GM23338 (cell line): ENCODE data around the gene FUZ. TPM values are rescaled to one million over a fixed set of nuclear protein-coding genes. Genes with fewer than 3 reads are reported as not detected.

Experiments
- ATAC-seq: fragments of 200-7000 bp; cut with Tn5 transposase; 3 replicates; pipeline ENCODE4 v1.9.1; 2020
- DNase-seq: peaks from one replicate; pipeline ENCODE4 v3.0.0-alpha.2; 2015; ENCODE audit warnings: low spot score
- H2AFZ ChIP-seq: fragments of 200-600 bp; sonication (generic); 2 replicates; pipeline ENCODE4 v1.8.0; 2016; ENCODE audit warnings: antibody characterized with exemption, mild to moderate bottlenecking, moderate library complexity
- H3F3A ChIP-seq: fragments of 200-600 bp; sonication (generic); replicated peaks from 2 replicates; pipeline ENCODE4 v1.8.0; 2017; ENCODE audit warnings: antibody characterized with exemption, mixed run types, low read depth
- H3K27ac ChIP-seq: fragments of 200-600 bp; sonication (generic); 2 replicates; pipeline ENCODE4 v1.6.1; 2016; ENCODE audit warnings: low read depth
- H3K27me3 ChIP-seq: fragments of 200-600 bp; sonication (generic); 2 replicates; pipeline ENCODE4 v1.8.0; 2016; ENCODE audit warnings: mild to moderate bottlenecking, mixed run types, moderate library complexity; ENCODE audit not compliant: insufficient read depth
- H3K36me3 ChIP-seq: fragments of 200-600 bp; sonication (generic); 2 replicates; pipeline ENCODE4 v1.8.0; 2016; ENCODE audit warnings: mild to moderate bottlenecking; ENCODE audit not compliant: insufficient read depth
- H3K4me1 ChIP-seq: fragments of 200-600 bp; sonication (generic); 2 replicates; pipeline ENCODE4 v1.8.0; 2016; ENCODE audit warnings: mild to moderate bottlenecking, moderate library complexity; ENCODE audit not compliant: insufficient read depth
- H3K4me2 ChIP-seq: fragments of 200-600 bp; sonication (generic); 2 replicates; pipeline ENCODE4 v1.7.1; 2017; ENCODE audit warnings: mixed run types
- H3K4me3 ChIP-seq: fragments of 200-600 bp; sonication (generic); 2 replicates; pipeline ENCODE4 v1.6.1; 2016; ENCODE audit warnings: mixed run types
- H3K79me2 ChIP-seq: fragments of 200-600 bp; sonication (generic); replicated peaks from 2 replicates; pipeline ENCODE4 v1.8.0; 2017; ENCODE audit warnings: mild to moderate bottlenecking; ENCODE audit not compliant: insufficient read depth
- H3K9me2 ChIP-seq: fragments of 200-600 bp; sonication (generic); 2 replicates; pipeline ENCODE4 v1.8.0; 2017; ENCODE audit not compliant: insufficient read depth
- H4K20me1 ChIP-seq: fragments of 200-600 bp; sonication (generic); replicated peaks from 2 replicates; pipeline ENCODE4 v1.8.0; 2017; ENCODE audit warnings: mild to moderate bottlenecking; ENCODE audit not compliant: insufficient read depth
- H3K27ac Mint-ChIP-seq: 2 replicates; pipeline ENCODE4 v1.8.0; 2020; ENCODE audit warnings: inconsistent platforms, mild to moderate bottlenecking, moderate library complexity, mixed read lengths
- H3K27me3 Mint-ChIP-seq: 3 replicates; pipeline ENCODE4 v1.8.0; 2022; ENCODE audit warnings: low read depth, mild to moderate bottlenecking, moderate library complexity, mixed read lengths, inconsistent platforms; ENCODE audit not compliant: insufficient read depth, poor library complexity
- H3K36me3 Mint-ChIP-seq: 3 replicates; pipeline ENCODE4 v1.8.0; 2021; ENCODE audit warnings: low read depth, mild to moderate bottlenecking, inconsistent platforms, moderate library complexity, mixed read lengths
- H3K4me1 Mint-ChIP-seq: 3 replicates; pipeline ENCODE4 v1.8.0; 2020; ENCODE audit warnings: mild to moderate bottlenecking, inconsistent platforms, mixed read lengths
- H3K4me3 Mint-ChIP-seq: 3 replicates; pipeline ENCODE4 v1.8.0; 2021; ENCODE audit warnings: moderate library complexity, mild to moderate bottlenecking, inconsistent platforms, mixed read lengths
- H3K9me3 Mint-ChIP-seq: 3 replicates; pipeline ENCODE4 v1.8.0; 2020; ENCODE audit warnings: moderate library complexity, mild to moderate bottlenecking, inconsistent platforms, mixed read lengths
- CREB1 ChIP-seq: fragments of 250-450 bp; sonication (Bioruptor Pico); IDR thresholded peaks from 2 replicates; pipeline ENCODE4 v1.5.0; 2020; ENCODE audit warnings: low read depth, mild to moderate bottlenecking, moderate library complexity
- EZH2 ChIP-seq: fragments of 200-600 bp; sonication (generic); IDR thresholded peaks from one replicate; pipeline ENCODE4 v1.8.0; 2017; ENCODE audit warnings: antibody characterized with exemption, mild to moderate bottlenecking, low read depth; ENCODE audit not compliant: unreplicated experiment
- EZH2phosphoT487 ChIP-seq: fragments of 200-600 bp; sonication (generic); IDR thresholded peaks from one replicate; pipeline ENCODE4 v1.8.1; 2018; ENCODE audit warnings: antibody characterized with exemption; ENCODE audit not compliant: unreplicated experiment
- JUNB ChIP-seq: IDR thresholded peaks from one replicate; pipeline ENCODE4 v1.6.1; 2016; ENCODE audit warnings: antibody characterized with exemption; ENCODE audit not compliant: unreplicated experiment
- NANOG ChIP-seq: IDR thresholded peaks from 2 replicates; pipeline ENCODE4 v1.6.1; 2016; ENCODE audit warnings: antibody characterized with exemption, borderline replicate concordance
- POLR2AphosphoS5 ChIP-seq: IDR thresholded peaks from 2 replicates; pipeline ENCODE4 v1.6.1; 2016; ENCODE audit warnings: antibody characterized with exemption, low read depth
- STAT1 ChIP-seq: IDR thresholded peaks from one replicate; pipeline ENCODE4 v1.6.1; 2016; ENCODE audit warnings: antibody characterized with exemption; ENCODE audit not compliant: unreplicated experiment
- ZNF114 ChIP-seq: fragments of 250-450 bp; sonication (Bioruptor Pico); IDR thresholded peaks from 2 replicates; pipeline ENCODE4 v1.5.0; 2020; ENCODE audit warnings: mild to moderate bottlenecking, moderate library complexity
- ZNF331 ChIP-seq: fragments of 250-450 bp; sonication (Bioruptor Pico); IDR thresholded peaks from 2 replicates; pipeline ENCODE4 v1.5.0; 2020; ENCODE audit warnings: low read depth, mild to moderate bottlenecking, moderate library complexity
- polyA plus RNA-seq: library from polyadenylated mRNA; unstranded; fragments of >200 nt; fragmentation: Nextera tagmentation; extraction: Ambion mirVana; gene quantifications from 2 replicates; pipeline ENCODE4 v1.2.1, GENCODE V29; 2016
- total RNA-seq: library from RNA; depleted of rRNA; stranded (reverse); fragments of >200 nt; shearing (Covaris generic); gene quantifications from 2 replicates; pipeline ENCODE4 v1.2.3, GENCODE V29; 2014
- TF ChIP-seq, protein P1 (sequence below): fragments of 250-450 bp; sonication (Bioruptor Pico); IDR thresholded peaks from 2 replicates; pipeline ENCODE4 v1.5.0; 2020; ENCODE audit warnings: mild to moderate bottlenecking, moderate library complexity
- TF ChIP-seq, protein P2 (sequence below): IDR thresholded peaks from 2 replicates; pipeline ENCODE4 v1.6.1; 2016; ENCODE audit warnings: antibody characterized with exemption
- TF ChIP-seq, protein P3 (sequence below), 2 experiments: fragments of 200-600 bp in 1 of 2; sonication (generic) in 1 of 2; conservative IDR thresholded peaks; 2 replicates each; pipeline versions ENCODE4 v1.5.1 to v1.6.1; 2016 to 2017; ENCODE audit warnings: antibody characterized with exemption in 2 of 2, low read depth in 2 of 2, mild to moderate bottlenecking in 2 of 2, moderate library complexity in 1 of 2
- TF ChIP-seq, protein P4 (sequence below): IDR thresholded peaks from one replicate; pipeline ENCODE4 v1.6.1; 2018; ENCODE audit warnings: antibody characterized with exemption; ENCODE audit not compliant: unreplicated experiment

FUZ gene
- total and polyA plus RNA-seq, 2 experiments from 2014 or later, result 24.3 to 34.8 TPM

DNA sequence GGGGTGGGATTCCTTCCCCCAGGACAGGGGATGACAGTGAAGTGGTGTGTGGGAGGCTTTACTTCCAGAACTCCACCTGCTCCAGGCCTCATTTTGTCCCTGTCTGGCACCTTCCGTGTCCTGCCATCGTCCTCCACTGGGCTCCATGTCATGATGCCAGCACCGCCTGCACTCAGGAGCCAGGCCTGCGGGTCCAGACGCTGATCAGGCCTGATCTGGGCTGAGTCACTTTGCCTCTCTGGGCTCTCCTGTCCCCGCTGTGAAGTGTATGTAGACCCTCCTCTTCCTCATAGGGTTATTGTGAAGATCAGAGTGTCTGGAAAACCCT is 9.6 kb downstream of the FUZ start:
- peaks cover 29% of the 10 kb centered on the region for H3K4me1 Mint-ChIP-seq
- Histone ChIP-seq H2AFZ (no peak overlapping the region), H3K27ac (peak overlapping the region; percentile 69; the same call in 1 of the 2 replicates), H3K79me2 (no peaks in the 10 kb centered on the region), H3K27me3 (no peaks in the 10 kb centered on the region), H3F3A (peaks cover 31% of the 10 kb centered on the region), H3K4me1 (peaks cover 21% of the 10 kb centered on the region; the same call in 1 of the 2 replicates), H4K20me1 (no peaks in the 10 kb centered on the region; the same call in 1 of the 2 replicates), H3K4me3 (no peak overlapping the region), H3K4me2 (no peak overlapping the region), H3K9me2 (no peaks in the 10 kb centered on the region), H3K36me3 (no peaks in the 10 kb centered on the region)
- TF ChIP-seq ZNF331 (CRISPR knock-in tag) (no peak), EZH2 (no peak), JUNB (no peak), CREB1 (no peak), POLR2AphosphoS5 (no peak), STAT1 (no peak), ZNF114 (CRISPR knock-in tag) (no peak), EZH2phosphoT487 (no peak), NANOG (no peak)
- TF ChIP-seq, protein P1, sequence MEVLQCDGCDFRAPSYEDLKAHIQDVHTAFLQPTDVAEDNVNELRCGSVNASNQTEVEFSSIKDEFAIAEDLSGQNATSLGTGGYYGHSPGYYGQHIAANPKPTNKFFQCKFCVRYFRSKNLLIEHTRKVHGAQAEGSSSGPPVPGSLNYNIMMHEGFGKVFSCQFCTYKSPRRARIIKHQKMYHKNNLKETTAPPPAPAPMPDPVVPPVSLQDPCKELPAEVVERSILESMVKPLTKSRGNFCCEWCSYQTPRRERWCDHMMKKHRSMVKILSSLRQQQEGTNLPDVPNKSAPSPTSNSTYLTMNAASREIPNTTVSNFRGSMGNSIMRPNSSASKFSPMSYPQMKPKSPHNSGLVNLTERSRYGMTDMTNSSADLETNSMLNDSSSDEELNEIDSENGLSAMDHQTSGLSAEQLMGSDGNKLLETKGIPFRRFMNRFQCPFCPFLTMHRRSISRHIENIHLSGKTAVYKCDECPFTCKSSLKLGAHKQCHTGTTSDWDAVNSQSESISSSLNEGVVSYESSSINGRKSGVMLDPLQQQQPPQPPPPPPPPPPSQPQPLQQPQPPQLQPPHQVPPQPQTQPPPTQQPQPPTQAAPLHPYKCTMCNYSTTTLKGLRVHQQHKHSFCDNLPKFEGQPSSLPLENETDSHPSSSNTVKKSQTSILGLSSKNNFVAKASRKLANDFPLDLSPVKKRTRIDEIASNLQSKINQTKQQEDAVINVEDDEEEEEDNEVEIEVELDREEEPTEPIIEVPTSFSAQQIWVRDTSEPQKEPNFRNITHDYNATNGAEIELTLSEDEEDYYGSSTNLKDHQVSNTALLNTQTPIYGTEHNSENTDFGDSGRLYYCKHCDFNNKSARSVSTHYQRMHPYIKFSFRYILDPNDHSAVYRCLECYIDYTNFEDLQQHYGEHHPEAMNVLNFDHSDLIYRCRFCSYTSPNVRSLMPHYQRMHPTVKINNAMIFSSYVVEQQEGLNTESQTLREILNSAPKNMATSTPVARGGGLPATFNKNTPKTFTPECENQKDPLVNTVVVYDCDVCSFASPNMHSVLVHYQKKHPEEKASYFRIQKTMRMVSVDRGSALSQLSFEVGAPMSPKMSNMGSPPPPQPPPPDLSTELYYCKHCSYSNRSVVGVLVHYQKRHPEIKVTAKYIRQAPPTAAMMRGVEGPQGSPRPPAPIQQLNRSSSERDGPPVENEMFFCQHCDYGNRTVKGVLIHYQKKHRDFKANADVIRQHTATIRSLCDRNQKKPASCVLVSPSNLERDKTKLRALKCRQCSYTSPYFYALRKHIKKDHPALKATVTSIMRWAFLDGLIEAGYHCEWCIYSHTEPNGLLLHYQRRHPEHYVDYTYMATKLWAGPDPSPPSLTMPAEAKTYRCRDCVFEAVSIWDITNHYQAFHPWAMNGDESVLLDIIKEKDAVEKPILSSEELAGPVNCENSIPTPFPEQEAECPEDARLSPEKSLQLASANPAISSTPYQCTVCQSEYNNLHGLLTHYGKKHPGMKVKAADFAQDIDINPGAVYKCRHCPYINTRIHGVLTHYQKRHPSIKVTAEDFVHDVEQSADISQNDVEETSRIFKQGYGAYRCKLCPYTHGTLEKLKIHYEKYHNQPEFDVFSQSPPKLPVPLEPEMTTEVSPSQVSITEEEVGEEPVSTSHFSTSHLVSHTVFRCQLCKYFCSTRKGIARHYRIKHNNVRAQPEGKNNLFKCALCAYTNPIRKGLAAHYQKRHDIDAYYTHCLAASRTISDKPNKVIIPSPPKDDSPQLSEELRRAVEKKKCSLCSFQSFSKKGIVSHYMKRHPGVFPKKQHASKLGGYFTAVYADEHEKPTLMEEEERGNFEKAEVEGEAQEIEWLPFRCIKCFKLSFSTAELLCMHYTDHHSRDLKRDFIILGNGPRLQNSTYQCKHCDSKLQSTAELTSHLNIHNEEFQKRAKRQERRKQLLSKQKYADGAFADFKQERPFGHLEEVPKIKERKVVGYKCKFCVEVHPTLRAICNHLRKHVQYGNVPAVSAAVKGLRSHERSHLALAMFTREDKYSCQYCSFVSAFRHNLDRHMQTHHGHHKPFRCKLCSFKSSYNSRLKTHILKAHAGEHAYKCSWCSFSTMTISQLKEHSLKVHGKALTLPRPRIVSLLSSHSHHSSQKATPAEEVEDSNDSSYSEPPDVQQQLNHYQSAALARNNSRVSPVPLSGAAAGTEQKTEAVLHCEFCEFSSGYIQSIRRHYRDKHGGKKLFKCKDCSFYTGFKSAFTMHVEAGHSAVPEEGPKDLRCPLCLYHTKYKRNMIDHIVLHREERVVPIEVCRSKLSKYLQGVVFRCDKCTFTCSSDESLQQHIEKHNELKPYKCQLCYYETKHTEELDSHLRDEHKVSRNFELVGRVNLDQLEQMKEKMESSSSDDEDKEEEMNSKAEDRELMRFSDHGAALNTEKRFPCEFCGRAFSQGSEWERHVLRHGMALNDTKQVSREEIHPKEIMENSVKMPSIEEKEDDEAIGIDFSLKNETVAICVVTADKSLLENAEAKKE, result no peak
- TF ChIP-seq, protein P2, sequence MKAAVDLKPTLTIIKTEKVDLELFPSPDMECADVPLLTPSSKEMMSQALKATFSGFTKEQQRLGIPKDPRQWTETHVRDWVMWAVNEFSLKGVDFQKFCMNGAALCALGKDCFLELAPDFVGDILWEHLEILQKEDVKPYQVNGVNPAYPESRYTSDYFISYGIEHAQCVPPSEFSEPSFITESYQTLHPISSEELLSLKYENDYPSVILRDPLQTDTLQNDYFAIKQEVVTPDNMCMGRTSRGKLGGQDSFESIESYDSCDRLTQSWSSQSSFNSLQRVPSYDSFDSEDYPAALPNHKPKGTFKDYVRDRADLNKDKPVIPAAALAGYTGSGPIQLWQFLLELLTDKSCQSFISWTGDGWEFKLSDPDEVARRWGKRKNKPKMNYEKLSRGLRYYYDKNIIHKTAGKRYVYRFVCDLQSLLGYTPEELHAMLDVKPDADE, result no peak
- TF ChIP-seq, protein P3, sequence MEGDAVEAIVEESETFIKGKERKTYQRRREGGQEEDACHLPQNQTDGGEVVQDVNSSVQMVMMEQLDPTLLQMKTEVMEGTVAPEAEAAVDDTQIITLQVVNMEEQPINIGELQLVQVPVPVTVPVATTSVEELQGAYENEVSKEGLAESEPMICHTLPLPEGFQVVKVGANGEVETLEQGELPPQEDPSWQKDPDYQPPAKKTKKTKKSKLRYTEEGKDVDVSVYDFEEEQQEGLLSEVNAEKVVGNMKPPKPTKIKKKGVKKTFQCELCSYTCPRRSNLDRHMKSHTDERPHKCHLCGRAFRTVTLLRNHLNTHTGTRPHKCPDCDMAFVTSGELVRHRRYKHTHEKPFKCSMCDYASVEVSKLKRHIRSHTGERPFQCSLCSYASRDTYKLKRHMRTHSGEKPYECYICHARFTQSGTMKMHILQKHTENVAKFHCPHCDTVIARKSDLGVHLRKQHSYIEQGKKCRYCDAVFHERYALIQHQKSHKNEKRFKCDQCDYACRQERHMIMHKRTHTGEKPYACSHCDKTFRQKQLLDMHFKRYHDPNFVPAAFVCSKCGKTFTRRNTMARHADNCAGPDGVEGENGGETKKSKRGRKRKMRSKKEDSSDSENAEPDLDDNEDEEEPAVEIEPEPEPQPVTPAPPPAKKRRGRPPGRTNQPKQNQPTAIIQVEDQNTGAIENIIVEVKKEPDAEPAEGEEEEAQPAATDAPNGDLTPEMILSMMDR (conservative IDR thresholded peaks at IDR 0.05; ENCODE audit: low read depth in 2 of 2), result no peak
- TF ChIP-seq, protein P4, sequence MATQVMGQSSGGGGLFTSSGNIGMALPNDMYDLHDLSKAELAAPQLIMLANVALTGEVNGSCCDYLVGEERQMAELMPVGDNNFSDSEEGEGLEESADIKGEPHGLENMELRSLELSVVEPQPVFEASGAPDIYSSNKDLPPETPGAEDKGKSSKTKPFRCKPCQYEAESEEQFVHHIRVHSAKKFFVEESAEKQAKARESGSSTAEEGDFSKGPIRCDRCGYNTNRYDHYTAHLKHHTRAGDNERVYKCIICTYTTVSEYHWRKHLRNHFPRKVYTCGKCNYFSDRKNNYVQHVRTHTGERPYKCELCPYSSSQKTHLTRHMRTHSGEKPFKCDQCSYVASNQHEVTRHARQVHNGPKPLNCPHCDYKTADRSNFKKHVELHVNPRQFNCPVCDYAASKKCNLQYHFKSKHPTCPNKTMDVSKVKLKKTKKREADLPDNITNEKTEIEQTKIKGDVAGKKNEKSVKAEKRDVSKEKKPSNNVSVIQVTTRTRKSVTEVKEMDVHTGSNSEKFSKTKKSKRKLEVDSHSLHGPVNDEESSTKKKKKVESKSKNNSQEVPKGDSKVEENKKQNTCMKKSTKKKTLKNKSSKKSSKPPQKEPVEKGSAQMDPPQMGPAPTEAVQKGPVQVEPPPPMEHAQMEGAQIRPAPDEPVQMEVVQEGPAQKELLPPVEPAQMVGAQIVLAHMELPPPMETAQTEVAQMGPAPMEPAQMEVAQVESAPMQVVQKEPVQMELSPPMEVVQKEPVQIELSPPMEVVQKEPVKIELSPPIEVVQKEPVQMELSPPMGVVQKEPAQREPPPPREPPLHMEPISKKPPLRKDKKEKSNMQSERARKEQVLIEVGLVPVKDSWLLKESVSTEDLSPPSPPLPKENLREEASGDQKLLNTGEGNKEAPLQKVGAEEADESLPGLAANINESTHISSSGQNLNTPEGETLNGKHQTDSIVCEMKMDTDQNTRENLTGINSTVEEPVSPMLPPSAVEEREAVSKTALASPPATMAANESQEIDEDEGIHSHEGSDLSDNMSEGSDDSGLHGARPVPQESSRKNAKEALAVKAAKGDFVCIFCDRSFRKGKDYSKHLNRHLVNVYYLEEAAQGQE, result no peak
- peaks cover 57% of the 10 kb centered on the region for H3K36me3 Mint-ChIP-seq
- peak overlapping the region; percentile 66; the same call in 2 of the 3 replicates for H3K4me3 Mint-ChIP-seq
- no peak for ATAC-seq
- DNase-seq, result no peak
- peaks cover 13% of the 10 kb centered on the region for H3K27me3 Mint-ChIP-seq
- H3K27ac Mint-ChIP-seq, result peak overlapping the region; percentile 90
- H3K9me3 Mint-ChIP-seq, result no peaks in the 10 kb centered on the region
